AG08396 (cell line): Measurements from ENCODE around the gene KCND2.
"Not testable (repeated sequence)": the region's sequence is repeated elsewhere in the genome, so short reads cannot be mapped to it uniquely, and the experiment has no call there.

Source experiments
- DNase-seq: peaks from one replicate; pipeline ENCODE4 v3.0.0; 2012; ENCODE audit warnings: low spot score, mixed read lengths

Gene KCND2

DNA sequence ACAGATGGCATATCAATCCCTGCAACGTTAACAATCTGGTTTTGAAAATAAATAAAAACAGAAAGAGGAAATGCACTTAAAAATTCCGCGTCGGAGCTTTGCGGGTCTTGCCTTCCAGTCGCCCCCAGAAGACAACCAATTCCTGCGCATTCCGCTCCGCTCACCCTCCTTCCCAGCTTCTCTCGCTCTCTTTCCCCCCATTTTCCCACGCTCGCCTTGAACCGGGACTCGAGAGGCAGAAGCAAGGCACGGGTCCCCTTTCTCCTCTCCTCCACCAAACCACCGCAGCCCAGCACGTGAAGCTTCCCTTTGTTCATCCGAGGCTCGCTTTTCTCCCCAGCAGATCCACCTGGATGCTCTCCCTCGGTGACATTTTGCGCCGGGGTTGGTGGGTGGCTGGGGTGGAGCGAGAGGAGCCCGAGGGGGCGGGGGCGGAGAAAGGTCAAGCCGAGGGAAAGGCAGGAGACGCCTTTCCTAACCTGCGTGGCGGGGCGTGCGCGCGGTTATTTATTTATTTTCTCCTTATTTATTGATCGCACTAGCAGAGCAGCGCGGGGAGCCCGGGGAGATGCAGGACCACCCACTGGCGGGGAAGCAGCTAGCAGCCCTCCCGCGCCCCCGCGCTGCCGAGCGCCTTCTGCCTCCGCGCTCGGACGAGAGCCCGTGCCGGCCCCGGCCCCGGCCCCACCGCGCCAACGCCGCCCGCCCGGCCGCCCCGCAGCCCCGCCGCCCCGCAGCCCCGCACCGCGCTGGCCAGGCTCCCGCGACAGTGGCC, at the start of gene KCND2:
TSS of gene KCND2 (plus strand) at position 475 of the 775 bp plus-strand sequence.
- peak; percentile 17 for DNase-seq

- DNase-seq = no peak
Measured at GRCh38 chr7:120226188-120226587, 46.8 kb upstream of the KCND2 start.

GRCh38 chr7:120227255-120227654, 45.7 kb upstream of the KCND2 start:
- no peak for DNase-seq

DNA sequence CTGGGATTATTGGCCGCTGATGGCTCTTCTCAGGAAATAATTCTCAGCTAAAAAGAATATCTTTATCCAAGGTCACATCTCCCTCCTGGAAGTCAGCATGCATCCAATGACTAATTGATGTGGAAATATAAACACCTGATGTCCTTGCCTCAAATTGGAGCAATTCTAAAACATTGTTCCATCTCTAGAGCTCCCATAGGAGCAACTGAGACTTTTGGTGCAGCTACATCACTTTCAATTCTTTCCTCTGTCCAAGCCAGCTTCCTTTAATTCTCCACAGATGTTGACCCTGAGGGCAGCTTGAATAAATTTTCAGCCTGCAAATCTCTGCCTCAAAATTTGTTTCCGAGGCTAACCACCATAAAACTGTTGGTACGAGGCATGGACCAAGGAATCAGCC, 43.9 kb upstream of the KCND2 start:
- no peak for DNase-seq

DNA sequence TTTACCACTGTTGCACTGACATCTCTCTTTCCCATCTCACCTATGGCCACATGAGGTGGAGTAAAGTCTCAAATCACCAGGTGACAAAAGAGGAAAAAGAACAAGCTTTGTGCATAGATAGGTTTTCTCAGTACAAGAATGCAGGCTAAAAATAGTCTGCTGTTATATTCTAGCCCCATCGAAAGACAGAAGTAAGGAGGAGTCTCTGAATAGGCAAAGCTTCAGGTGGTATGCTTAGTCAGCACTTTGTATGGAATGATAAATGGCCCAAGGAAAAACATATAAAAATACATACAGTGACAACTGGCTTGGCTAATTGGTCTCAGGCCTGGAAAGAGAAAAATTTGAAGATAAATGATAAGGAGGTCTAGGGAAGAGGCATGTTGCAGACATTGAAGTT, 39.6 kb upstream of the KCND2 start:
- DNase-seq = no peak

DNA sequence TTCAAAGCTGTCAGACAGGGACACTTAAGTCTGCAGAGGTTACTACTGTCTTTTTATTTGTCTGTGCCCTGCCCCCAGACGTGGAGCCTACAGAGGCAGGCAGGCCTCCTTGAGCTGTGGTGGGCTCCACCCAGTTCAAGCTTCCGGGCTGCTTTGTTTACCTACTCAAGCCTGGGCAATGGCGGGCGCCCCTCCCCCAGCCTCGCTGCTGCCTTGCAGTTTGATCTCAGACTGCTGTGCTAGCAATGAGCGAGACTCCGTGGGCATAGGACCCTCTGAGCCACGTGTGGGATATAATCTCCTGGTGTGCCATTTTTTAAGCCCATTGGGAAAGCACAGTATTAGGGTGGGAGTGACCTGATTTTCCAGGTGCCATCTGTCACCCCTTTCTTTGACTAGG, 32.6 kb upstream of the KCND2 start:
- DNase-seq = not testable (repeated sequence)

DNA sequence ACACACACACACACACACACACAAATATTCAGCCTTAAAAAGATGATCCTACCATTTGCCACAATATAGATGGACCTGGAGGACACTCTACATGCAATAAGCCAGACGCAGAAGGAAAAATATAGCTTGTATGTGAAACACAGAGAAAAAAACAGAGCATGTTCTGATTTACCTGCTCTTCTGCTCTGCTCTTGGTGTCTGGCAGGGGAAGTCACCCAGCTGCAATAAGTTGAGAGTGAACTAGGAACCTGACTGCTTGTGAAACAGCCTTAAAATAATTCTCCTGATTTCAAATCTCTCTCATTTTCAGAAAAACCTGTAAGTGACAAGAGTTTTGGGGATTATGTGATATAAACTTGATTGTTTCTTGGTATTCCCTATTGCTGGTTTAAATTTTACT, 31.0 kb upstream of the KCND2 start:
- DNase-seq = no peak

- DNase-seq = no peak
Measured at GRCh38 chr7:120254845-120255244, 18.1 kb upstream of the KCND2 start.

DNA sequence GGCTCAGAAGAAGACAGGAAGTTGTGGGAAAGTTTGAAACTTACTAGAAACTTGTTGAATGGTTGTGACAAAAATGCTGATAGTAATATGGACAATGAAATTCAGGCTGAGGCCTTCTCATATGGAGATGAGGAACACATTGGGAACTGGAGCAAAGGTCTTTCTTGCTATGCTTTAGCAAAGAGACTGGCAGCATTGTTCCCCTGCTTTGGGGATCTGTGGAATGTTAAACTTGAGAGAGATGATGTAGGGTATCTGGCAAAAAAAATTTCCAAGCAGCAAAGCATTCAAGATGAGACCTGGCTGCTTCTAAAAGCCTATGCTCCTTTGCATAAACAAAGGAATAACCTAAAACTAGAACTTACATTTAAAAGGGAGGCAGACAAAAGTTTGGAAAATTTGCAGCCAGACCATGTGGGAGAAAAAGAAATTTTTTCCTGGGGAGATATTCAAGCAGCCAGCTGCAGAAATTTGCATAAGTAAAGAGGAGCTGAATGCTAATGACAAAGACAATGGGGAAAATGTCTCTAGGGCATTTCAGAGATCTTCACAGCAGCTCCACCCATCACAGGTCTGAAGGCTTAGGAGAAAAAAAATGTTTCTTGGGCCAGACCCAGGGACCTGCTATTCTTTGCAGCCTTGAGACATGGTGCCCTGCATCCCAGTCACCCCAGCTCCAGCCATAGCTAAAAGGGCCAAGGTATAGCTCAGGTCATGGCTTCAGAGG, 16.5 kb upstream of the KCND2 start:
- DNase-seq = no peak

GRCh38 chr7:120259386-120259785, 13.6 kb upstream of the KCND2 start:
- DNase-seq = no peak

- no peak for DNase-seq
Measured at GRCh38 chr7:120260111-120260510, 12.9 kb upstream of the KCND2 start.

DNA sequence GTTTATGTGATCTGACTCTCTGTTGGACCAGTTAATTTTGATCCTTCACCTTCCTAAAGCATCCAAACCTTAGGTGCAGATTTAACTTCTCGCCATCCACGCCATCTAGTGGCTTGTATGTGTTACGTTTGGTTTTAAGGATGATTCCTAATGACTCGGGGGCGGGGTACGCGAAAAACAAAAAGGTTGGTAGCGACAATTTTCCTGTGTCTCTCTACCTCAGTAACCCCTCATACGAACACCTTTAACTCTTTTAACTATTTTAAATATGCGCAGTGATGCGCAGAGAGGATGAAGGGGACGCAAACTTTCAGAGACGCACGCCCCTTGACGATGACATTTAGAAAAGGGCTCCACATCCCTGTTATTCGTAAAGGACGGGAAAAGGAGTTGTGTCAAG, 714 bp upstream of the KCND2 start:
- DNase-seq = peak; percentile 60

DNA sequence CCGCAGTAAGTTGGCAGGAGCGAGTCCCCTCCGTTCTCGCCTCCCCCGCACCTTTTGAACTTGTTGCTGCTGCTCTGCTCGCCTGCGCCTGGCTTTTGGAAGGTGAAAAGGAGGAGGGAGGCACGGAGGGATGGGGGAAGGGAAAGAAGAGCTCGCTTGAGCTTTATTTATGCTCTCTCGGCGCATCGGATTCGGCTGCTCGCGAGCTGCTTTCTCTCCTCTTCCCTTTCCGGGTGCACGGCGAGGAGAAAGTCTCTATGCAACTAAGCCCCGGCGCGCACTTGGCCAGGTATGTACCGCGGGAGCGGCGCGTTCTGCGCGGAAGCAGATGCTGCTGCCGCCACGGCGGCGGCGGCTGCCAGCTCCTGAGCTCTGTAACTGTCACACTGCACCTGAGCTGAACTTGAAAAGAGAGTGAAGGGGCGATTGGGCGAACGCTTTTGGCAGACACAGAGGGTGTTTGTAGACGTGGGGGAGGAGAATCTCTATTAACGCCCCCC, 551 bp downstream of the KCND2 start:
- DNase-seq = peak; percentile 16

DNA sequence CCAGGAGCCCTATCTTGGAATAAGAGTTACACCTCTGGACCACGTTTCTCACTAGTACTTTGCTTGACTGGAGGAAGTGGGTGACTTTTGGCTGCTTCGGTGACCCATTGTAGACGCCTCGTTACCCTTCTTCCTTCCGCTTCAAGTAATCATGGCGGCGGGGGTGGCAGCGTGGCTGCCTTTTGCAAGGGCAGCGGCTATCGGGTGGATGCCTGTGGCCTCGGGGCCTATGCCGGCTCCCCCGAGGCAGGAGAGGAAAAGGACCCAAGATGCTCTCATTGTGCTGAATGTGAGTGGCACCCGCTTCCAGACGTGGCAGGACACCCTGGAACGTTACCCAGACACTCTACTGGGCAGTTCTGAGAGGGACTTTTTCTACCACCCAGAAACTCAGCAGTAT, 1.5 kb downstream of the KCND2 start:
- no peak for DNase-seq

GRCh38 chr7:120274899-120275298, 1.9 kb downstream of the KCND2 start:
- no peak for DNase-seq

DNA sequence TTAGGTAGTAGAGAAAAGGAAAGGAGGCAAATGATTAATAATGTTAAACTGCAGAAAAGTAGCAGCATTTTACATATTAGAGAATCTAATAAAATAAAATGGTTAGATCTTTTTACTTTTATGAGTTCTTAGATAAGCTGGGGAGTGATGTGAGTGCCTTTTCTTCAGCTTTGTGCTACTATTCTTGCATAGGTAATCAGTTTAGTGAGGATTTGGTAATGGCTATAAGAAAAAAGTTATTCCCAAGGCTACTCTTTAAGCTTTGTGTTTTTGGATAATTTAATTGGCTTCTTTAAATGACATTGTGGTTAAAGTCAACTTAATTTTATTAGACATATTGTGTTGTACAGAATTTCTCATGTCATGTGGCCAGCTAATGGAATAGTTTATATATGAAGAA, 3.7 kb downstream of the KCND2 start:
- DNase-seq = no peak

- no peak for DNase-seq
Measured at GRCh38 chr7:120278773-120279172, 5.8 kb downstream of the KCND2 start.

DNA sequence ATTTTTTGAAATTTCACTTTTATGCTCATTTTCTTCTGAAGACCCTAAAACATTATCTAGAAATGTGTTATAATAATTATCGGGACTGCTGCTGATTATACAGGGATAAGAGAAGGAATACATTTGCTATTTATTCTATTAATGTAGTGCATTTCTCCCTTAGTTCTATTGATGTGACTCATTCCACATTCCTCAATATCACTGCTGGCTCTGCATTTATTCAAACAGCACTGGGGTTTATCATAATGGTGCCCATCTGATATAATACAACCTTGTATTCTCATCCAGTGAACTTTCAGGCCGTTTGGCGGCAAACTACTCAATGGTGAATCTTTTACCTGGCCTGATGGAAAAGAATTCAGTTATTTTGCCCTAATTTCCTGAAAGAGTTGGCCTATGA, 7.8 kb downstream of the KCND2 start:
- no peak for DNase-seq

- DNase-seq = no peak
Measured at GRCh38 chr7:120293027-120293426, 20.1 kb downstream of the KCND2 start.

- DNase-seq = no peak
Measured at GRCh38 chr7:120302190-120302589, 29.2 kb downstream of the KCND2 start.

DNA sequence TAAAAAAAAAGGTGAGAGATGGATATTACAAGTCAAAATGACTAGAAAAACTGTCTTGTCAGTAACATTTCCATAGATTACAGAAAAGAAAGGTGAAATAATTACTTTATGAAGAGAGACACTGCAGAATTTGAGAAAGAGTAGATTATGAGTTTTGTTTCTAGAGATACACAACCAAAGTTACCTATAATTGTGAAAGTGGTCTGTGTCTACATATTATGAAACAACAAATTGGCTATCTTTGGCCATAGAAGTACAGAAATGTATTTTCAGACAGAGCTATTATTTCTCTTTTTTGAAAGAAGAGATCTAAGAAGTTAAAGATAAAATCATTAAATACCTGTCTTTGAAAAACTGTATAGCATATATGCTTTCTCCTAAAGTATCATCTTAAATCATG, 30.1 kb downstream of the KCND2 start:
- no peak for DNase-seq

DNA sequence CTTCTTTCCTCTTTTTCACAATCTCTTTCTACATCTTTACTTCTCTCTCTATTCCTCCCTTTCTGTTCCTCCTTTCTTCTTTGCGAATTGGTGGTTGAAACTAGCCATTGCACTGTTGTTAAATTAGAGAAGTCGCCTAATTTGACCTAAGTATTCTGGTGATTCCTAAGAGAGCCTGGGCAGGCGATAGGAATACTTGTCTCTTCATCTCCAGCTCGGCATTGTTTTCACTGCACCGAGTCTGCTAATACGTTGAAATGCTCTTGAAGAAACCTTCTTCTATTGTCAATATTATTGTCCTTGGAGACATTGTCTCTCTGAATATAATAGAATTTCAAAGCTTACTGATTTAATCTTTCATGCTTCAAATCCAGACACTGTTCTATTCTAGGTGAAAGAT, 31.7 kb downstream of the KCND2 start:
- no peak for DNase-seq

DNA sequence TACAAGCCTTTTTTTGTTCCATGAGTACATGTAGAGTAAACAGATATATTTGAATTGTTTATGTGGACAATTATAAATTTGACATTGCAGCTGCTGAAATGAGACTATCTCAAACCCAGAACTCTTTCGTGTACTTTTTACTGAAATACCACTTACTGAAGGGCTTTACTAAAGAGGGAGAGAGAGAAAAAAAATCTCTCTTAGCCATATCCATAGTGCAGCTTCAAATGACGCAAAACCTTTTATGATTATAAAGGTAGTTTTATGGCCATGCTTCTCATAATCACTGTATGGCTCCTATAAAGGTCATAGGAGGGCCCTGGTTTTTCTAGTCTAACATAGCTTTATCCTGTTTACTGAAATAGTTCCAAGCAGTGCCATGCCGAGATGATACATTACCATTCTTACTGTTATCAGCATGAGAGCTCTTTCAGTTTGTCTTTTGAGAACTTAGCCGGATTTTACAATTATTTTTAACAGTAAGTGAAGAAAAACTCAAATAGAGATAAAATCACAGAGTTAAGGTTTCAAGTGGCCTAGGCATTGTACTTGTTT, 35.1 kb downstream of the KCND2 start:
- no peak for DNase-seq
